GM12873 (cell line): Measurements from ENCODE around the gene CPNE7.

ENCODE experiments used
- CTCF ChIP-seq: IDR thresholded peaks from 2 replicates; pipeline ENCODE4 v1.5.1; 2012; ENCODE audit warnings: low read depth, mild to moderate bottlenecking, moderate library complexity, low read length, control low read depth; ENCODE audit not compliant: insufficient read depth; ENCODE audit errors: missing control alignments

Gene CPNE7

GRCh38 chr16:89583197-89583894 is 7.8 kb downstream of the CPNE7 start:
- TF ChIP-seq CTCF = no peak

- TF ChIP-seq CTCF = no peak
These were observed 8.5 kb downstream of the CPNE7 start for GRCh38 chr16:89583895-89584644.

- no peak for TF ChIP-seq CTCF
These were observed 9.4 kb downstream of the CPNE7 start for GRCh38 chr16:89584768-89585549.

- TF ChIP-seq CTCF = no peak
These were observed 10.7 kb downstream of the CPNE7 start for GRCh38 chr16:89586218-89586617.

- no peak for TF ChIP-seq CTCF
These were observed 11.3 kb downstream of the CPNE7 start for GRCh38 chr16:89586853-89587252.

- no peak for TF ChIP-seq CTCF
These were observed 13.0 kb downstream of the CPNE7 start for GRCh38 chr16:89588413-89589109.
